ENCODE measurements around the gene VMAC. TPM values are rescaled to one million over a fixed set of nuclear protein-coding genes. Genes with fewer than 3 reads are reported as not detected.

VMAC gene
- total RNA-seq, 1 experiment from 2014 or later: 4.3 TPM

DNA sequence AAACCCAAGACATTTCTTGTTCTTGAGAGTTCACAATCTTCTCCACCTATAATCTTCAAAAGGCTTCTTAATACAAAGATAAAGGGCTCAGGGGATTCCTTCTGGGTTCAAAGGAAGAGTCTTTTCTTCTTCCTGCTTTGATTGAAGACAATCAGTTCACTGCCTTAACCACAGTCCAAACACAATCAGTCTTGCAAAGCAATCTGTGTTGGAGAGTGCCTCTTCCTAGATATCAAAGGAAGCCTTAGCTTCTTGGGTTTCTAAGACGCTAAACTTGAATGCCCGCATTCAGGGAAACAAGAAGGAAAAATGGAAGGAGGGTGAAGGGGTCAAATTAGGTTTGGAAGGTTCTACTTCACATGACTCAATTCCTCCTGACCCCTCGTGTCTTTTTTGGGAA lies 46.1 kb downstream of the VMAC start:
- Mint-ChIP-seq H3K36me3 (ENCODE audit: insufficient read depth, unreplicated experiment) (peaks cover 14% of the 10 kb centered on the region), H3K4me1 (ENCODE audit: low read depth, unreplicated experiment) (peaks cover 7% of the 10 kb centered on the region), H3K27ac (ENCODE audit: unreplicated experiment) (no peak overlapping the region), H3K9me3 (ENCODE audit: low read depth, unreplicated experiment) (no peaks in the 10 kb centered on the region), H3K4me3 (ENCODE audit: low read depth, unreplicated experiment) (no peak overlapping the region), H3K27me3 (ENCODE audit: unreplicated experiment) (no peaks in the 10 kb centered on the region)
- intact Hi-C loops (cut with micrococcal nuclease; ENCODE audit: unreplicated experiment): no loop called here
- CTCF ChIA-PET: no interaction called here
- BruUV-seq (replicated peaks): no TSS peak
- DNase-seq: no peak
- TF ChIP-seq, protein P1, sequence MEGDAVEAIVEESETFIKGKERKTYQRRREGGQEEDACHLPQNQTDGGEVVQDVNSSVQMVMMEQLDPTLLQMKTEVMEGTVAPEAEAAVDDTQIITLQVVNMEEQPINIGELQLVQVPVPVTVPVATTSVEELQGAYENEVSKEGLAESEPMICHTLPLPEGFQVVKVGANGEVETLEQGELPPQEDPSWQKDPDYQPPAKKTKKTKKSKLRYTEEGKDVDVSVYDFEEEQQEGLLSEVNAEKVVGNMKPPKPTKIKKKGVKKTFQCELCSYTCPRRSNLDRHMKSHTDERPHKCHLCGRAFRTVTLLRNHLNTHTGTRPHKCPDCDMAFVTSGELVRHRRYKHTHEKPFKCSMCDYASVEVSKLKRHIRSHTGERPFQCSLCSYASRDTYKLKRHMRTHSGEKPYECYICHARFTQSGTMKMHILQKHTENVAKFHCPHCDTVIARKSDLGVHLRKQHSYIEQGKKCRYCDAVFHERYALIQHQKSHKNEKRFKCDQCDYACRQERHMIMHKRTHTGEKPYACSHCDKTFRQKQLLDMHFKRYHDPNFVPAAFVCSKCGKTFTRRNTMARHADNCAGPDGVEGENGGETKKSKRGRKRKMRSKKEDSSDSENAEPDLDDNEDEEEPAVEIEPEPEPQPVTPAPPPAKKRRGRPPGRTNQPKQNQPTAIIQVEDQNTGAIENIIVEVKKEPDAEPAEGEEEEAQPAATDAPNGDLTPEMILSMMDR (IDR thresholded peaks at IDR 0.05; ENCODE audit: unreplicated experiment): no peak

DNA sequence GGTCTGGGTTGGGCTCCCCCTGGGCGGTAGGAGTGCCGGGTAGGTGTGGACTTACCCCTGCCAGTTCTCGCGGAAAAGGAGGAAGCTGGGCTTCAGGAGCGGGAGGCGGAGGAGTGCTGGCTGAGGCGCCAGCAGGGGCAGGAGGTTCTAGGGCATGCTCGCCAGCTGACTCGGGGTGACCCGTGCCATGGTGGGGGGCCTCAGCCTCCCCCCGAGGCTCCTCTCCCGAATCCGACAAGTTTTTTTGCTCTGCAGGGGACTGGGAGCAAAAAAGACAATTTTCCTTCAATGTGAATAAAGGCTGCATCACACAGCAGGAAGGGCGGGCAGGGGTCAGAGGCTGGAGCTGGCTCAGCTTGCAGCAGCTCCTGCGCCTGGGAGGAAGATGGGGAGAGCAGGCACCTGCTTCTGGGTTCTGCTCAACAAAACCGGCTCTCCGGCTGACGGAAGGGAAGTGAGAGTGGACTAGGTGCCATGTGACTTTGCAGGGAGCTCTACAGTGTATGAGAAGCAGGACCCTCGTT lies 46.7 kb downstream of the VMAC start:
- peaks cover 12% of the 10 kb centered on the region for H3K36me3 Mint-ChIP-seq (ENCODE audit: insufficient read depth, unreplicated experiment)
- no peak for DNase-seq
- H3K4me3 Mint-ChIP-seq (ENCODE audit: low read depth, unreplicated experiment): no peak overlapping the region
- intact Hi-C loops (cut with micrococcal nuclease; ENCODE audit: unreplicated experiment): no loop called here
- no TSS peak for BruUV-seq (replicated peaks)
- TF ChIP-seq, protein P1 (IDR thresholded peaks at IDR 0.05; ENCODE audit: unreplicated experiment): no peak
- H3K27me3 Mint-ChIP-seq (ENCODE audit: unreplicated experiment): no peaks in the 10 kb centered on the region
- peaks cover 7% of the 10 kb centered on the region for H3K4me1 Mint-ChIP-seq (ENCODE audit: low read depth, unreplicated experiment)
- H3K27ac Mint-ChIP-seq (ENCODE audit: unreplicated experiment): no peak overlapping the region
- CTCF ChIA-PET: no interaction called here
- no peaks in the 10 kb centered on the region for H3K9me3 Mint-ChIP-seq (ENCODE audit: low read depth, unreplicated experiment)

DNA sequence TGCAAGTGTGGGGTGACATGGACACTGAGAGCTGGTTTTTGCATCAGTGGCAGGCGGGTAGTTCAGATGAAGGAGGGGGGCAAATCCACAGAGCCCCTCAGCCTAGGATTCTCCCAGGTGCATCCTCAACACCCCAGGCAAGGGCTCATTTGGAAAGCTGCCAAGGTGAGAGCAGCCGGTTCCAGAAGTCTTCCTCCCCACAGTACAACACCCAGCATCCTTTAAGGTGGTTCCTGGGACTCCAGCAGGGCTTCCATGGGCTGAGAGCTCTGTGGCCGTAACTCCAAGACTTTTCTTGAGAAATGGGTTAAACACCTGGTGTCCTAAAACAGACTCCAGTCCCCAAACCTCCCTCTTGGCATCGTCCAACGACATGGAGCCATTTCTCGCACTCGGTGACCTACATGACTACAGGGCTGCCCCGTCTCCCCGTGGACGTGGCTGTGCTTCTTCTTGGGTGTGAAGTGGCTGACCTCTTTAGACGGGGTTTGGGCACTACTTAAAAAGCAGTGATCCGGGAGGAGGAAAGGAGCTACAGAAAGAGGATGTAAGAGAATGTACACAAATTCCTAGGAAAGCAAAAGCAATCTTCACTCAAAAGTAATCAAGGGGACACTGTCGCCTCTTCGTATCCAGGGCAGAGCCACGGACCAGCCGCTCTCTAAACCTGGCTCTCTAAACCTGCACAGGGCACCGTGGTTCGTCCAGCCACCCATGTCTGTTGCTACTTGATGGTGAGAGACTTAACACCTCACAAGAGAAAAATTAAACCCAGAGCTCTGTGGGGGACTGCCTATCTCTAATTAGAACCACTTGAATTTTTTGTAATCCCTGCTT lies 47.7 kb downstream of the VMAC start:
- intact Hi-C loops (cut with micrococcal nuclease; ENCODE audit: unreplicated experiment): no loop called here
- Mint-ChIP-seq H3K9me3 (ENCODE audit: low read depth, unreplicated experiment) (no peaks in the 10 kb centered on the region), H3K36me3 (ENCODE audit: insufficient read depth, unreplicated experiment) (peaks cover 12% of the 10 kb centered on the region), H3K27me3 (ENCODE audit: unreplicated experiment) (no peaks in the 10 kb centered on the region), H3K4me1 (ENCODE audit: low read depth, unreplicated experiment) (peaks cover 7% of the 10 kb centered on the region), H3K4me3 (ENCODE audit: low read depth, unreplicated experiment) (no peak overlapping the region), H3K27ac (ENCODE audit: unreplicated experiment) (no peak overlapping the region)
- DNase-seq: no peak
- CTCF ChIA-PET: no interaction called here
- TF ChIP-seq, protein P1 (IDR thresholded peaks at IDR 0.05; ENCODE audit: unreplicated experiment): no peak
- no TSS peak for BruUV-seq (replicated peaks)

DNA sequence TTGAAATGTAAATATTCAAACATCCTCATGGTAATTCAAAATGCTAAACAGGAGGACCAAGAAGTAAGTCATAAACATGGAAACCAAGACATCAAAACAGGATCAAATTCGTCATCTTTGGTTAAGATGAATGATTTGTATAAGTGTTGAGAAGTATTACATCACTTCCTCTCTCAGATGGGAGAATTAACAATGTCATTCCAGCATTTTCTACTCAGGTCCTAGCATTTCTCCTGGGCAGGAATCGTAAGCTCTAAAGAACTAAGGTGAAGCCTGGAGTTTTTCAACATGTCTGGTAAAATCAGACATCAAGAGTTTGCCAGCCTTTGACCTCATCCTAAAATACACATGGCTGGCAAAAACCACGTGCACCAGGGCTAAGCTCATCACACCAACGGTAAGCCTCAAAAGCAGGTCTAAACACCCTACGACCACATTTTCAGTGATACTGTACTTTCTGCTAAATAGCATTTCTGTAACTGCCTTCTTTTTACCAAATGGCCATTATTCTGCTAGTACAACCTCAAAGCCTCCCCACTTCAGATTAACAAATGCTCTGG lies 48.4 kb downstream of the VMAC start:
- no TSS peak for BruUV-seq (replicated peaks)
- Mint-ChIP-seq H3K4me1 (ENCODE audit: low read depth, unreplicated experiment) (peaks cover 13% of the 10 kb centered on the region), H3K9me3 (ENCODE audit: low read depth, unreplicated experiment) (no peaks in the 10 kb centered on the region), H3K4me3 (ENCODE audit: low read depth, unreplicated experiment) (no peak overlapping the region), H3K27me3 (ENCODE audit: unreplicated experiment) (no peaks in the 10 kb centered on the region), H3K36me3 (ENCODE audit: insufficient read depth, unreplicated experiment) (peaks cover 16% of the 10 kb centered on the region), H3K27ac (ENCODE audit: unreplicated experiment) (no peak overlapping the region)
- CTCF ChIA-PET: no interaction called here
- intact Hi-C loops (cut with micrococcal nuclease; ENCODE audit: unreplicated experiment): no loop called here
- DNase-seq: no peak
- TF ChIP-seq, protein P1 (IDR thresholded peaks at IDR 0.05; ENCODE audit: unreplicated experiment): no peak

Data from Calu3 (cell line).